ENCODE data around the gene YPEL4.
A peak's percentile ranks its signal among the peaks of the same experiment; 100 is the strongest.
"Not testable (repeated sequence)": the region's sequence is repeated elsewhere in the genome, so short reads cannot be mapped to it uniquely, and the experiment has no call there.

Gene YPEL4, protein sequence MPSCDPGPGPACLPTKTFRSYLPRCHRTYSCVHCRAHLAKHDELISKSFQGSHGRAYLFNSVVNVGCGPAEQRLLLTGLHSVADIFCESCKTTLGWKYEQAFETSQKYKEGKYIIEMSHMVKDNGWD

GRCh38 chr11:57649826-57650738, at the start of gene YPEL4:
Gene YPEL4 (minus strand): TSS chr11:57649912. CDS start chr11:57647107, 2,805 bp downstream.
- peak; percentile 87 for DNase-seq

DNA sequence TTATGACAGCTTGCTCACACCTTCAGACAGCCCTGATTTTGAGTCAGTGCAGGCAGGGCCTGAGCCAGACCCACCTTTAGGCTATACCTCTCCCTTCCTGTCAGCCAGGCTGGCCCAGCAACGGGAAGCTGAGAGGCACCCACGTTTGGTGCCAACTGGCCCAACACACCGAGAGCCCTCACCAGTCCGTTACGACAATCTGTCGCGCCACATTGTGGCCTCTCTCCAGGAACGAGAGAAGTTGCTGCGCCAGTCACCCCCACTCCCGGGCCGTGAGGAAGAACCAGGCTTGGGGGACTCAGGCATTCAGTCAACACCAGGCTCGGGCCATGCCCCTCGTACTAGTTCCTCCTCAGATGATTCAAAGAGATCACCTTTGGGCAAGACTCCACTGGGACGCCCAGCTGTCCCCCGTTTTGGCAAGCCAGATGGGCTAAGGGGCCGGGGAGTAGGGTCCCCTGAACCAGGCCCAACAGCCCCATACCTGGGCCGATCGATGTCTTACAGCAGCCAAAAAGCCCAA, 49.2 kb upstream of the YPEL4 start:
- DNase-seq, result no peak

DNA sequence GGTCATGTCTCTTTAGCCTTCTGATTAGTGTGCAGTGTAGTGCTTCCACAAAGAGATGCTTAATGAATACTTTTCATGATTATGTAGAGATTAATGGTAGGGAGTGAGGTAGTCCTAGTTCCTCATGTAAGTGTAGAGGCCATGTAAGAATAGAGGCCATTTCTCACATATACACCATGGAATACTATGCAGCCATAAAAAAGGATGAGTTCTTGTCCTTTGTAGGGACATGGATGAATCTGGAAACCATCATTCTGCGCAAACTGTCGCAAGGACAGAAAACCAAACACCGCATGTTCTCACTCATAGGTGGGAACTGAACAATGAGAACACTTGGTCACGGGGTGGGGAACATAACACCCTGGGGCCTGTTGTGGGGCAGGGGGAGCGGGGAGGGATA, 40.8 kb upstream of the YPEL4 start:
- not testable (repeated sequence) for DNase-seq

DNA sequence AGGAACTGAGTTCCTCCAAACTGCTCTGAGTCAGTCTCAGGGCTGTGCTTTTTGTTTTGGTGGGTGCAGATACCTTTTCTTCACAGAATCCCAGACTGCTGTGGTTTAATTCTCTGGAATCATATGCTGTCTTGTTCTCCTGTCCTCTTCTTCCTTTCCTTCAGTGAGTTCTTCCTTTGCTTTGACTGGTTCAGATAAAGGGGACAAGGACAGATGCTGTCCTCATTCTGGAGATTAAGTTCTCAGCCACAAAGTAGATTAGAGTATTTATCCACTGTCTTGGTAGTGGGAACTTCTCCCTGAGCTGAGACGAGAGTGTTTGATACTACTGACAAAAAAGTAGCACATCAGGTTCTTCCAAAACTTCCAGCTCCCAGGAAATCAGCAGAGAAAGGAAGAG, 31.5 kb upstream of the YPEL4 start:
- DNase-seq, result no peak

GRCh38 chr11:57680552-57680874, 30.8 kb upstream of the YPEL4 start:
- no peak for DNase-seq

- DNase-seq, result no peak
Measured at GRCh38 chr11:57679396-57679795, 29.7 kb upstream of the YPEL4 start.

DNA sequence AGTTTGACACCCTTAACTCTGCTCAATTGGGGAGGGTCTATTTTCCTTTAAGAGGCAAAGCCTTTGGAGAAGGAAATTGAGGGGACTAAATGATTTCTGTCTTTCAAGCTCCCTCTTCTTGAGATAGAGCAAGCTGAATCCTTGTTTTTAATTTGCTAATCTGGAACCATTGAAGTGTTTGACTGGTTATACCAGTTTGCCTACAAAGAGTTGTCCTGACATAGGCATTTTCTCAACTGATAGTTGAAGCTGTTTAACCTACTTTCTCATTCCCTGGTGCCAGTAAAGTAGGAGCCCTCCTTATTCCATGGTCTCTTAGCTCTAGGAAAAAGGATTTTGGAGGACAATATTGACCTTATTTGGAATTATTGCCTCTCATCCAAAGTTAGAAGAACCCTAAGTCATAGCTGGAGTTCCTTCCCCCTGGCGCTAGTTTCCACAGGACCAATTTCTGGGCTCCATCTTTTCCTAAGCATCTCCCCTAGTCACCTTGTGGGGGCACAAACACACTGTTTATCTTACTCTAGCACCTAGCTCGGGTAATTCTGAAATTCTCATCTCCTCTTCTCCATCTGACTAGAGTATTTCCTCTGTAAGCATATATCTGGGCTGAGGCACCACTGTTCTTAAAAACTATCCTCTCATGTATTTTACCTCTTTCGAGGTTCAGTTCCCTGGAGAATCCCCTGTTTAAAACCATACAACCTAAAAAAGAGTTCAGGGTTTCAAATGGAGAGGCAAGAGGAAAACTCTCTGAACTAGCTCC, 25.6 kb upstream of the YPEL4 start:
- no peak for DNase-seq

- no peak for DNase-seq
Measured at GRCh38 chr11:57674251-57674650, 24.5 kb upstream of the YPEL4 start.

GRCh38 chr11:57668434-57668782, 18.7 kb upstream of the YPEL4 start:
- DNase-seq, result no peak

GRCh38 chr11:57667736-57668433, 18.2 kb upstream of the YPEL4 start, which contains the start of gene ZDHHC5:
Gene ZDHHC5 (plus strand): TSS chr11:57668114. CDS start chr11:57673091, 4,977 bp downstream.
- DNase-seq, result peak; percentile 100

- DNase-seq, result peak; percentile 97
Measured at GRCh38 chr11:57667117-57667735, 17.5 kb upstream of the YPEL4 start.

DNA sequence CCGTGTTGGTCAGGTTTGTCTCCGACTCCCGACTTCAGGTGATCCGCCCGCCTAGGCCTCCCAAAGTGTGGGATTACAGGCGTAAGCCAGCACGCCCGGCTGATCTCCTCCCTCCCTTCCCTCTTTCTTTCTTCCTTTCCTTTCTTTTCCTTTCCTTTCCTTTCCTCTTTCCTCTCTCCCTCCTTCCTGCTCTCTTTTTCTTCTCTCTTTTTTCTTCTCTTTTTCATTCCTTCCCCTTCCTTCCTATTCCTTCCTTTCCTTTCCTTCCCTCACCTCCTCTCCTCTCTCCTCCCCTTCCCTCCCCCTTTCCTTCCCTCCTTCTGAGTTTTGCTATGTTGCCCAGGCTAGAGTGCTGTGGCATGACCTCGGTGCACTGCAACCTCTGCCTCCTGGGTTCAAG, 14.3 kb upstream of the YPEL4 start:
- DNase-seq, result no peak

- peak; percentile 58 for DNase-seq
Measured at GRCh38 chr11:57662893-57663292, 13.2 kb upstream of the YPEL4 start.

DNA sequence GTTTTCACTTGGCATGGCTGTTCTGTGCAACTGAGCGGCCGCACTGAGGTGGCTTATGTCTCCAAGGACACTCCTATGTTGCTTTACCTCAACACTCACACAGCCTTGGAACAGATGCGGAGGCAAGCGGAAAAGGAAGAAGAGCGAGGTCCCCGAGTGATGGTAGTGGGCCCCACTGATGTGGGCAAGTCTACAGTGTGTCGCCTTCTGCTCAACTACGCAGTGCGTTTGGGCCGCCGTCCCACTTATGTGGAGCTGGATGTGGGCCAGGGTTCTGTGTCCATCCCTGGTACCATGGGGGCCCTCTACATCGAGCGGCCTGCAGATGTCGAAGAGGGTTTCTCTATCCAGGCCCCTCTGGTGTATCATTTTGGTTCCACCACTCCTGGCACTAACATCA, 10.0 kb upstream of the YPEL4 start:
- no peak for DNase-seq

DNA sequence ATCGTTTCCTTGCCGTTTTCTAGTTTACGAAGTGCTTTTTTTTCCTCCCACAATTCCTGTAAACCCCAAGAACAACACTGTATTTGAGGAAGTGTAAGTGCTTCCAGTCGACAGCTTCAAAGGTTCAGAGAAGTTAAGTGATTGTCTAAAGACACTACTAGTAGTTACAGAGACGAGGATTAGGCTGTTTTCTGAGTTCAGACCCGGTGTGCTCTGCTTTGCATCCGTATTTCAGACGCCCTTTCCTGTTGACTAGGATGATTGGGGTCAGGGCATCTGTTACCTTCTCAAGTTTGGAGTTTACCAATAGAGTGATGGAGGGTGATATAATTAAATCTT, 8.3 kb upstream of the YPEL4 start:
- DNase-seq, result no peak

GRCh38 chr11:57657194-57658022, 7.7 kb upstream of the YPEL4 start, which contains the start of gene CLP1:
Gene CLP1 (plus strand): TSS chr11:57657762. CDS start chr11:57659477, 1,715 bp downstream.
- peak; percentile 100 for DNase-seq

DNA sequence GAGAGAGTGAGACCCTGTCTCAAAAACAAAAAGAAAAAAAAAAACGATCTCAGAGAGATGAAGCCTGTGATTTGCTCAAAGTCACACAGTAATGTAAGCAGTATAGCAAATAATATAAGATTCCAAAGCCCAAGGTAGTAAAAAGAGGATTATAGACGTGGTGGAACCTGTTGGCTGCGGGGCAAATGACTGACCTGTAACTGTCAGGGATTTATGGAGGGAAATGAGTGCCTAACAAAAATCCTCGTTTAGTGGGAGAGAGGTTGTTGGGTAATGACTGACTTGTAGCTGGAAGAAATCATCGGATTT, 7.1 kb upstream of the YPEL4 start:
- DNase-seq, result no peak

DNA sequence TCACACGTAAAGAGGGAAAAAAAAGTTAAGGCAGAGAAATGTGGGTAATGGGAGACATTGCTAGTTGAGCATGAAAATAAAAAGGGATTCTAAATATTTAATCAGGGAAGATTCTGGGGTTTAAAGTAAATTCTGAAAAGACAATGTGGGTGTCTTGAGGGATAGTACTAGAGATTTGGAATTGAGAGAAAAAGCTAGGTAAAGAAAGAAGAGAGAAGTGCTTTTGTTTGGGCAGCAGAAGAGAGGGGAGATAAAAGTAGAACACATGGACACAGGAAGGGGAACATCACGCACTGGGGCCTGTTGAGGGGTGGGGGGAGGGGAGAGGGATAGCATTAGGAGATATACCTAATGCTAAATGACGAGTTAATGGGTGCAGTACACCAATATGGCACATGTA, 3.5 kb upstream of the YPEL4 start:
- no peak for DNase-seq

DNA sequence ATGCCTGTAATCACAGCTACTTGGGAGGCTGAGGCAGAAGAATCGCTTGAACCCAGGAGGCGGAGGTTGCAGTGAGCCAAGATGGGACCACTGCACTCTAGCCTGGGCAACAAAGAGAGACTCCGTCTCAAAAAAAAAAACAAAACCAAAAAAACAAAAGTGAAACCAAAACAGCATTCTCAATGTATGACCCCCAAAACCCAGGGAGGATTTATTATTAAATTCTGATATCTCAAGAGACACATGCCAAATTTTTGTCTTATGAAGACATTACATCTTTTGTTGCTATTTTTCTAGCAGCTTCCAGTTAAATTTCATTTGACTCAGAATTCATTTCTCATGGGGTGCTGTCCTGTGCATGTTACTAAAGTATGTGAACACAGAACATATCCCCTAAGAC, 3.0 kb upstream of the YPEL4 start:
- no peak for DNase-seq

- peak; percentile 68 for DNase-seq
Measured at GRCh38 chr11:57652230-57652629, 2.5 kb upstream of the YPEL4 start.

DNA sequence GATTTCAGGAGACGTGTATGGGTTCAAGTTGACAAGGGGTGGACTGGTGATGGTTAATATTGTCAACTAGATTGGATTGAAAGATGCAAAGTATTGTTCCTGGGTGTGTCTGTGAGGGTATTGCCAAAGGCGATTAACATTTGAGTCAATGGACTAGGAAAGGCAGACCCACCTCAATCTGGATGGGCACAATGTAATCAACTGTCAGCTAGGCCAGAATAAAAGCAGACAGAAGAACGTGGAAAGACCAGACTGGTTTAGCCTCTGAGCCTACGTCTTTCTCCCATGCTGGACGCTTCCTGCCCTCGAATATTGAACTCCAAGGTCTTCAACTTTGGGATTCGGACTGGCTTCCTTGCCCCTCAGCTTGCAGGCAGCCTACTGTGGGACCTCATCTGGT, 1.7 kb upstream of the YPEL4 start:
- no peak for DNase-seq

GRCh38 chr11:57650739-57651090, 1.0 kb upstream of the YPEL4 start:
- no peak for DNase-seq
